ENCODE results near the gene PKD1. TPM values are rescaled to one million over a fixed set of nuclear protein-coding genes. Genes with fewer than 3 reads are reported as not detected.

The PKD1 gene
- total and polyA plus RNA-seq, 2 of the 13 experiments (the other 11 are each of a cell fraction or from before 2014, with no cell fraction given), result 22.1 to 23.0 TPM

DNA sequence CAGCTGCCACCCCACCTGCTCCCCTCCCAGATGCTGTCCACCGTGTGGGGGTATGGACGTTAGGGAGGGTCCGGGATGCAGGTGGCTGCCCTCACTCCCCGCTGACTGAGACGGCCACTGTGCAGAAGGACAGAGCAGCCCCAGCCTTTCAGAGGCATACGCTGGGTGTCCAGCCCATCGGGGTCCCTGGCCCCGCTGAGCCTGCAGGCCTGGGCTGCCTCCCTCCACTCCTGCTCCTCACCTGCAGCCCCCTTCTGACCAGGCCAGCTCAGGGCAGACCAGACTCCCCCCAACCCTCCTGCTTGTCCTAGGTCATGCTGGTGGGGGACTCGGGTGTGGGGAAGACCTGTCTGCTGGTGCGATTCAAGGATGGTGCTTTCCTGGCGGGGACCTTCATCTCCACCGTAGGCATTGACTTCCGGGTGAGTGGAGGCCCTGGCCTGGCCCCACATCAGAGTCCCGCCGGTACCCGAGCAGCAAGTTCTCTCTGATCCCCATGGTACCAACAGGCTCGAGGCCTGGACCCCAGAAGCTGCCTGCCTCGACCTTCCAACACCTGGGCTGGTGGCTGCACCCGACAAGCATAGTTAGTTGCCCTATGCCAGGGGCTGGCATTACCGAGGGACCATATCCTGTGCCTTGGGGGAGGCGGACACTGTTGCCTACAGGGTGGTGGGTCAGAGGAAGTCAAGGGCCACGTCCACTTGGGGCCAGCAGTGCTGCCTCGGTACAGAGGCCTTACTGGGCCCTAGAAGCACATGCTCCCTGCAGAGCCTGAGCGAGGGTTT is 14.1 kb upstream of the PKD1 start (continued):
- TF ChIP-seq TCF7L2 (IDR thresholded peaks at IDR 0.05; ENCODE audit: low read depth, low read length), result no peak
- no peak for TF ChIP-seq HMG20B (CRISPR knock-in tag; conservative IDR thresholded peaks at IDR 0.05)
- no peak for TF ChIP-seq SP1 (IDR thresholded peaks at IDR 0.05)
- no peak for TF ChIP-seq SP1 (CRISPR knock-in tag; IDR thresholded peaks at IDR 0.05)
- TF ChIP-seq ZMAT3 (CRISPR knock-in tag; conservative IDR thresholded peaks at IDR 0.05), result no peak
- no peak for TF ChIP-seq SIX1 (CRISPR knock-in tag; IDR thresholded peaks at IDR 0.05; ENCODE audit: borderline replicate concordance)
- no peak for TF ChIP-seq ZNF841 (CRISPR knock-in tag; IDR thresholded peaks at IDR 0.05; ENCODE audit: borderline replicate concordance)
- peak; percentile 39; the same call in 1 of the 2 replicates for TF ChIP-seq ZFP90 (CRISPR knock-in tag; IDR thresholded peaks at IDR 0.05; ENCODE audit: borderline replicate concordance)
- TF ChIP-seq ZSCAN22 (CRISPR knock-in tag; IDR thresholded peaks at IDR 0.05), result no peak
- TF ChIP-seq YEATS4 (CRISPR knock-in tag; IDR thresholded peaks at IDR 0.05; ENCODE audit: borderline replicate concordance), result no peak
- TF ChIP-seq, protein P1, sequence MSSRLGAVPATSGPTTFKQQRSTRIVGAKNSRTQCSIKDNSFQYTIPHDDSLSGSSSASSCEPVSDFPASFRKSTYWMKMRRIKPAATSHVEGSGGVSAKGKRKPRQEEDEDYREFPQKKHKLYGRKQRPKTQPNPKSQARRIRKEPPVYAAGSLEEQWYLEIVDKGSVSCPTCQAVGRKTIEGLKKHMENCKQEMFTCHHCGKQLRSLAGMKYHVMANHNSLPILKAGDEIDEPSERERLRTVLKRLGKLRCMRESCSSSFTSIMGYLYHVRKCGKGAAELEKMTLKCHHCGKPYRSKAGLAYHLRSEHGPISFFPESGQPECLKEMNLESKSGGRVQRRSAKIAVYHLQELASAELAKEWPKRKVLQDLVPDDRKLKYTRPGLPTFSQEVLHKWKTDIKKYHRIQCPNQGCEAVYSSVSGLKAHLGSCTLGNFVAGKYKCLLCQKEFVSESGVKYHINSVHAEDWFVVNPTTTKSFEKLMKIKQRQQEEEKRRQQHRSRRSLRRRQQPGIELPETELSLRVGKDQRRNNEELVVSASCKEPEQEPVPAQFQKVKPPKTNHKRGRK (CRISPR knock-in tag; IDR thresholded peaks at IDR 0.05), result 0 out of 2 replicates have a peak, but pooled peaks have one; percentile 24
- TF ChIP-seq ZNF496 (CRISPR knock-in tag; IDR thresholded peaks at IDR 0.05; ENCODE audit: insufficient replicate concordance), result no peak
- TF ChIP-seq POLR2AphosphoS5 (IDR thresholded peaks at IDR 0.05; ENCODE audit: low read depth, low read length), result peak; percentile 38; the same call in 1 of the 2 replicates
- TF ChIP-seq MXI1 (IDR thresholded peaks at IDR 0.05; ENCODE audit: borderline replicate concordance, low read depth, low read length), result peak; percentile 36; the same call in 1 of the 3 replicates
- no peak for TF ChIP-seq SALL2 (CRISPR knock-in tag; IDR thresholded peaks at IDR 0.05)
- TF ChIP-seq POLR2AphosphoS2 (IDR thresholded peaks at IDR 0.05; ENCODE audit: low read depth, low read length), result no peak
- TF ChIP-seq ZNF234 (CRISPR knock-in tag; conservative IDR thresholded peaks at IDR 0.05), result peak; percentile 25; the same call in 1 of the 2 replicates
- TF ChIP-seq ZNF263 (CRISPR knock-in tag; IDR thresholded peaks at IDR 0.05), result no peak; the same call in 1 of the 2 replicates
- no peak for TF ChIP-seq TOE1 (CRISPR knock-in tag; IDR thresholded peaks at IDR 0.05)
- TF ChIP-seq, protein P2, sequence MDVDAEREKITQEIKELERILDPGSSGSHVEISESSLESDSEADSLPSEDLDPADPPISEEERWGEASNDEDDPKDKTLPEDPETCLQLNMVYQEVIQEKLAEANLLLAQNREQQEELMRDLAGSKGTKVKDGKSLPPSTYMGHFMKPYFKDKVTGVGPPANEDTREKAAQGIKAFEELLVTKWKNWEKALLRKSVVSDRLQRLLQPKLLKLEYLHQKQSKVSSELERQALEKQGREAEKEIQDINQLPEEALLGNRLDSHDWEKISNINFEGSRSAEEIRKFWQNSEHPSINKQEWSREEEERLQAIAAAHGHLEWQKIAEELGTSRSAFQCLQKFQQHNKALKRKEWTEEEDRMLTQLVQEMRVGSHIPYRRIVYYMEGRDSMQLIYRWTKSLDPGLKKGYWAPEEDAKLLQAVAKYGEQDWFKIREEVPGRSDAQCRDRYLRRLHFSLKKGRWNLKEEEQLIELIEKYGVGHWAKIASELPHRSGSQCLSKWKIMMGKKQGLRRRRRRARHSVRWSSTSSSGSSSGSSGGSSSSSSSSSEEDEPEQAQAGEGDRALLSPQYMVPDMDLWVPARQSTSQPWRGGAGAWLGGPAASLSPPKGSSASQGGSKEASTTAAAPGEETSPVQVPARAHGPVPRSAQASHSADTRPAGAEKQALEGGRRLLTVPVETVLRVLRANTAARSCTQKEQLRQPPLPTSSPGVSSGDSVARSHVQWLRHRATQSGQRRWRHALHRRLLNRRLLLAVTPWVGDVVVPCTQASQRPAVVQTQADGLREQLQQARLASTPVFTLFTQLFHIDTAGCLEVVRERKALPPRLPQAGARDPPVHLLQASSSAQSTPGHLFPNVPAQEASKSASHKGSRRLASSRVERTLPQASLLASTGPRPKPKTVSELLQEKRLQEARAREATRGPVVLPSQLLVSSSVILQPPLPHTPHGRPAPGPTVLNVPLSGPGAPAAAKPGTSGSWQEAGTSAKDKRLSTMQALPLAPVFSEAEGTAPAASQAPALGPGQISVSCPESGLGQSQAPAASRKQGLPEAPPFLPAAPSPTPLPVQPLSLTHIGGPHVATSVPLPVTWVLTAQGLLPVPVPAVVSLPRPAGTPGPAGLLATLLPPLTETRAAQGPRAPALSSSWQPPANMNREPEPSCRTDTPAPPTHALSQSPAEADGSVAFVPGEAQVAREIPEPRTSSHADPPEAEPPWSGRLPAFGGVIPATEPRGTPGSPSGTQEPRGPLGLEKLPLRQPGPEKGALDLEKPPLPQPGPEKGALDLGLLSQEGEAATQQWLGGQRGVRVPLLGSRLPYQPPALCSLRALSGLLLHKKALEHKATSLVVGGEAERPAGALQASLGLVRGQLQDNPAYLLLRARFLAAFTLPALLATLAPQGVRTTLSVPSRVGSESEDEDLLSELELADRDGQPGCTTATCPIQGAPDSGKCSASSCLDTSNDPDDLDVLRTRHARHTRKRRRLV (CRISPR knock-in tag; IDR thresholded peaks at IDR 0.05), result no peak
- TF ChIP-seq, protein P3, sequence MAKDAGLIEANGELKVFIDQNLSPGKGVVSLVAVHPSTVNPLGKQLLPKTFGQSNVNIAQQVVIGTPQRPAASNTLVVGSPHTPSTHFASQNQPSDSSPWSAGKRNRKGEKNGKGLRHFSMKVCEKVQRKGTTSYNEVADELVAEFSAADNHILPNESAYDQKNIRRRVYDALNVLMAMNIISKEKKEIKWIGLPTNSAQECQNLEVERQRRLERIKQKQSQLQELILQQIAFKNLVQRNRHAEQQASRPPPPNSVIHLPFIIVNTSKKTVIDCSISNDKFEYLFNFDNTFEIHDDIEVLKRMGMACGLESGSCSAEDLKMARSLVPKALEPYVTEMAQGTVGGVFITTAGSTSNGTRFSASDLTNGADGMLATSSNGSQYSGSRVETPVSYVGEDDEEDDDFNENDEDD (CRISPR knock-in tag; IDR thresholded peaks at IDR 0.05; ENCODE audit: borderline replicate concordance), result peak; percentile 45; the same call in 1 of the 2 replicates
